HS-27A (cell line): ENCODE results near the gene RASL12.
"Not testable (repeated sequence)": the region's sequence is repeated elsewhere in the genome, so short reads cannot be mapped to it uniquely, and the experiment has no call there.

Experiments used
- DNase-seq: peaks from one replicate; pipeline ENCODE4 v3.0.0-alpha.2; 2012; ENCODE audit warnings: low read depth, missing footprints

RASL12 gene, protein sequence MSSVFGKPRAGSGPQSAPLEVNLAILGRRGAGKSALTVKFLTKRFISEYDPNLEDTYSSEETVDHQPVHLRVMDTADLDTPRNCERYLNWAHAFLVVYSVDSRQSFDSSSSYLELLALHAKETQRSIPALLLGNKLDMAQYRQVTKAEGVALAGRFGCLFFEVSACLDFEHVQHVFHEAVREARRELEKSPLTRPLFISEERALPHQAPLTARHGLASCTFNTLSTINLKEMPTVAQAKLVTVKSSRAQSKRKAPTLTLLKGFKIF

DNA sequence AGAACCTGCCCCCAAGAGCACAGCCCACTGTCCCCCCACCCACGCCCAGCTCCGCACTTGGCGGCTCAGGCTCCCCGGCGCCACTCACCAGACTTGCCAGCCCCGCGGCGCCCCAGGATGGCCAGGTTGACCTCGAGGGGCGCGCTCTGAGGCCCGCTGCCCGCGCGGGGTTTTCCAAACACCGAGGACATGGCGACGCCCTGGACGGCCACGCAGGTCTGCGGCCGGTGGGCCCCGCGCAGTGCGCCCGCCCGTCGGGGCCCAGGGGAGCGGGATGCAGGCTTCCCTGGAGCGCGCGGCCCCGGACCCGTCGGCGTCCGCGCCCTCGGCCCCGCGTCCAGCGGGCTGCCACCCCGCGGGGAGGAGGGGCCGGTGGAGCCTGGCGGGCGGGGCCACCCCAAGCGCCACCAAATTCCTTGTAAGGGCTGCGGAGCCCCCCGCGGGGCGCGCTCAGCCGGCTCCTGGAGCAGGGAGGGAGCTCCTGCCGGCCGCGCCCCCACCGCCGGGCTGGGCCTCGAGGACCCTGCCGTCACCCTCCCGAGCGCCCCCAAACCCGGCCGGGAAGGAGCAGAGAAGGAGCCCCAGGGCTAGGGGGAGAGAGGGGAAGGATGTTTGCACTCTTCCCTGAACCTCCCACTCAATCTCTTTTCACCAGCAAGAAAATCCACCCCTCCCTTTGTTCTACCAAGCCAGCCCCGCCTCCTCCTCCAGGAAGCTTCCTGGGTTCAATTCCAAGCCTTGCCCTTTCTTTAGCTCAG is at the start of gene RASL12:
Gene RASL12, minus strand, starts transcription at position 347 of the 758 bp plus-strand sequence. Its CDS starts 156 bp downstream, at position 191.
- no peak for DNase-seq

DNA sequence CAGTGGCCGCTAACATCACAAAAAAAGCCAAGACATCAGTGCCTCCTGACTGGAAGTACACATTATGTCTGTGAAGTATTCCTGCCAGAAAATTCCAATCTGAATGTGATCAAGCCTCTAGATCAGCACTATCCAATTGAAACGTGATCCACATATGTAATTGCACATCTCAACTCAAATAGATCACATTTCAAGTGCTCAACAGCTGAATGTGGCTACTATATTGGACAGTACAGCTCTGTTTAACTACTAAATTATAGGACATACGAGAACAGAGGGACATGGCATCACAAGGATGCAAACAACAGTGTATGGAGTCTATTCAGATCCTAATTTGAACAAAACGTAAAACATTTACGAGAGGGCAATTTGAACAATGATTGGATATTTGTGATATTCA is 47.8 kb upstream of the RASL12 start:
- DNase-seq: no peak

DNA sequence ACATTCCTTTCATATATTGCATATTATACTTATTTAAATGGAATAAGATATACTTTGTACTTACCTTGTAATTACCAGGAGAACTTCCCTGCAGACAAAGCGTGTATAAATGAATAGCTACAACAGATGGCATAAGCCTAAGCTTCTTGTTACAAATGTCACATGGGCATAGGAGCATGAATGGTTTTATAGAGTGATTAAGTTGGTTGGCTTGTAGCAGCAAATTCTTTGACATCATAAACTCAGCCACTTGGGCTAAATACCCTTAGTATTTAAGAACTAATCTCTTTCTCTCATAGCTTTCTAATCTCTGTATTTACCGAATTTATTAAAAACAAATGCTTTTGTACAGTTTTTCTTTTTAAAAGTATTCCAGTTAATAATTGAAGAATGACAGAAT is 47.3 kb upstream of the RASL12 start, which contains the start of gene UBAP1L:
Gene UBAP1L, minus strand, starts transcription at position 115 of the 400 bp plus-strand sequence. CDS start 8,985 bp downstream, outside the sequence.
- DNase-seq: no peak

DNA sequence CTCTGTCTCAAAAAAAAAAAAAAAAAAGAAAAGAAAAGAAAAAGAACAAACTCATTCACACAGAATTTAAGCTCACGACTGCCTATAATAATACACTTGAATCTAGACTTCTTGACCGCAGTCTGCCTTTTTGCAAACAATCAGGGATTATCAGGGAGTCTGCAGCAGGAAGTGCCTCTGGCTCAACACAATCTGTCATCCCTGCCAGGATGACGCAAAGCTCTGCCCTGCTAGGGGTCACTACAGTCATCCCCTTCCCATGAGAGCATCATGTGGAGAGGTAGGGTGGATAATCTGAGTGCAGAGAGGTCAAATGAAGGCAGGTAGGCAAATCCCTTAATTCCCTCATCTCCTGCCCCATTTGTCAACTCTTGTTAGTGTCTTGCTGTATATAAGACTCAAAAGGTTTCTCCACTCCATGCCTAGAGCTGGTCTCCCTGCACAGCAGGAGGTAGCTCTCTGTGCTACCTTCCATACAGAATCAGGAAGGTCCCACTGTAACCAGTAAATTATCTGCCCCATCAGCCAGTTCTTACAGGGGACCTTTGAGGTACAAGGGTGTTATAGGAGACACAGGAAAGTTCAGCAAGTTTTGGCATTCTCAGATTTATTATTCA is 43.0 kb upstream of the RASL12 start:
- no peak for DNase-seq

DNA sequence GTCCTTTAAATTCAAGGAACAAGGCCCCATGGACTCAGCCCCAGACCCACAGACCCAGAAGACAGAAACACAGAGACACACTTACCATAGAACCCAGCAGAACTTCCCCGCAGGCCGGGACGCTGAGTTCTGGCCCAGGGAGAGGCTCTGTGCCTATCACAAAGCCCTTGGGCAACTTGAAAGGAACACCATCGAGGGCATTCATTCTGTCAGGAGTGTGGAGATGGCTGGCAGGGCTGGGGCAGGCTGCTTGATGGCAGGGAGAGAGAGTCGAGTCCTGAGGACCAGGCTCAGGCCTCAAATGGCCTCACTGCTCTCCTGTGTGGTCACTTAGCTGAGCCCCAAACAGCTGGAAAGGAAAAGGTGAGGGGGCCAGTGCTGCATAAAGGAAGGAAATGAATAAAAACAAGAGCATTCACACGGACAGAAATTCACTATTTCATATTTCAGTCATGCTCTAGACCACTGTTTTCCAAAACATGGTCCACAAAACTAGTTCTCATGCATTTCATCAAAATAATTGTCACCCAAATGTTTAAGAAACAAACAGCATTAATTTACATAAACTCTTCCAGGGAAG is 38.3 kb upstream of the RASL12 start:
- DNase-seq: no peak

DNA sequence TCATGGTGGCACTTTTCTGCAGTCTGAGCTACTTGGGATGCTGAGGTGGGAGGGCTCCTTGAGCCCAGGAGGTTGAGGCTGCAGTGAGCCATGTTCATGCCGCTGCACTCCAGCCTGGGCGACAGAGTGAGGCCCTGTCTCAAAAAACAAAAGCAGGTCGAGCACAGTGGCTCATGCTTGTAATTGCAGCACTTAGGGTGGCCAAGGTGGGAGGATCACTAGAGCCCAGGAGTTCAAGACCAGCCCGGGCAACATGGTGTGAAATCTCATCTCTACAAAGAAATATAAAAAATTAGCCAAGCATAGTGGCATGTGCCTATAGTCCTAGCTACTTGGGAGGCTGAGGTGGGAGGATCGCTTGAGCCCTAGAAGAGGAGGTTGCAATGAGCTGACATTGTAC is 37.2 kb upstream of the RASL12 start:
- no peak for DNase-seq

DNA sequence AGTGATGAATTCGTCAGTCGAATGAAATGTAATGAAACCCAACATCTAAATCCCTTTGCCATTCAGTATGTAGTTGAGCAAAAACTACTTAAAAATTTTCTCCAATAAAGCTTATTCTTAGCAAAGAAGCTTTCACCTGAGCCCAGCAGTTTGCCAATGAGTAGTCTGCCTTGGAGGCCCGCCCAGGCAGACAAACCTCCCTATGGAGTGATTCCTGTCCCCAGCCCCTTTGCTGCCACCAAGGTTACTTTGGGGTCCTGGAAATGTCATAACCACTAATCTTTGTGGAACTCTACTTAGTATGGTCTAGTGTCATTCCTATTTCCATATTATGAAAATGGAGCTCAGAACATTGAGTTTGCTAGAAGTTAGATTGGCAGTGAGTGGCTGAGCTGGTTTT is 35.1 kb upstream of the RASL12 start:
- DNase-seq: no peak

DNA sequence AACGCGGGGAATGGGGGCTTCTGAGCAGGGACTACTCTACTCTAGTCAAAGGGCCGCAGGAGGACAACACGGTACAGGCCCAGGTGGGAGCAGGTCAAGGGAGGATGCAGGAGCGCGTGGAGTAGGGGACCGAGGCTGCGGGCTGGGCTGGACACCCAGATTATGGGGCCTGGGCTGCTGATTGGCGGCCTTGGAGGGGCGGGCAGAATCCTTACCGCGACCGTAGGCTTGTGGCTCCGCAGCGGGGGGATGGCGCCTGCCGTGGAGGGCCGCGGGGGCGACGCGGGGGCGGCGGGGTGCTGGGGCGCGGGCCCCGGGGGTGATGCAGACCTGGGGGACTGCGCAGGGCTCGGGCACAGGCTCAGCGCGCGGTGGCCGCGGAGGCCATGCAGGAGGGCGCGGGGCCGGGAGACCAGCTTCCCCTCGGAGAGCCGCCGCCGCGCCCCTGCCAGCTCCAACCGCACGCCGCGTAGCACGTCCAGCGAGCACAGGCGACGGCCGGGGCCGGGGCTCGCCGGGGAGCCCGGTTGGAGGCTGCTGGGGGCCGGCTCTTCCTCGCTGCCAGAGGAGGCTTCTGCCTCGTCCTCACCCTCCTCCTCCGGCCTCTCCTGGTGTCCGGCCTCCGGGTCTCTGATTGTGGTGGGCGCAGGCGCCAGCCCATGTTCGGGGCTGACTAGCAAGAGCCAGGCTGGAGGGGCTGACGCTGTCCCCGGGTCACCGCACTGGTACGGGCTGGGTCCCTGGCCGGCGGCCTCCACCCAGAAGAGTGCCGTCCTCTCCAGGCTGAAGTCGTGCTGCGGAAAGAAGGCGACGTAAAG is 34.3 kb upstream of the RASL12 start:
- no peak for DNase-seq

DNA sequence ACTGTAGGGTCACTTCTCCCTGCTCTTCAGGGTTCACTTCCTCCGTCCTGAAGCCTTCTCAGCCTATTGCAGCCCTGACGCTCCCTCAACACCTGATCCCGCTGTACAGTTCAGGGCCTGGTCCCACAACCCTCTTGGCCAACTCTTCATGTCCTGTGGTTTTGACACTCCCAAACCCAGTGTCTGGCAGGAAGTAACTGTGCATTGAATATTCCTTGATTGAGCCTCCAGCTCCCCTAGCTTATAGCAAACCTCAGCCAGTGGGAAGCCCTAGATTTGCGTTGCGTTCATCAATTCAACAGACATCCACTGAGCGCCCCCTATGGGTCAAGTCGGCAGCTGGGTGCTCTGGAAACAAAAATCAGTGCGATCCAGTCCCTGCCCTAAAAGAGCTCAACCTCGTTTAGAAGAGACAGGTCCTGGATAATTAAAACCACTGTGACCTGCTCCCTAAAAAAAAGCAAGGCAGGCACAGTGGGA is 33.7 kb upstream of the RASL12 start:
- no peak for DNase-seq

DNA sequence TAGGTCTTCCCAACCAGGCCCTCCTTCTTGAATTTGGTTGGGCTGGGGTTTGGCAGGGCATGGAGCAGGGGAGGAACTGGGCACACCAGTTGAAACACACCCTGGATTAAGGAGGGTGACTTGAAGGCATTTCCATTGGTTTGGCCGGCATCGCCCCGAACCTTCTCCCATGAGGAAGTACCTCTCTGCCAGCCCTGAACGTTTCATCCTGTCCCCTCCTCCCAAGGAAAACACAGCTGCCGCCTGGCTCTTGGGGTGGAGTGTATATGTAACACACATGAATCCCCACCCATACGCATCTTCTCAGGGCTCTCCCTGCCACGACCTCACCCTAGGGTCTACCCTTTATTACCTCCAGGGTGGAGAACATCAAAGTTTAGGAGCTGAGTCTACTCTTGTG is 32.7 kb upstream of the RASL12 start:
- DNase-seq: no peak

DNA sequence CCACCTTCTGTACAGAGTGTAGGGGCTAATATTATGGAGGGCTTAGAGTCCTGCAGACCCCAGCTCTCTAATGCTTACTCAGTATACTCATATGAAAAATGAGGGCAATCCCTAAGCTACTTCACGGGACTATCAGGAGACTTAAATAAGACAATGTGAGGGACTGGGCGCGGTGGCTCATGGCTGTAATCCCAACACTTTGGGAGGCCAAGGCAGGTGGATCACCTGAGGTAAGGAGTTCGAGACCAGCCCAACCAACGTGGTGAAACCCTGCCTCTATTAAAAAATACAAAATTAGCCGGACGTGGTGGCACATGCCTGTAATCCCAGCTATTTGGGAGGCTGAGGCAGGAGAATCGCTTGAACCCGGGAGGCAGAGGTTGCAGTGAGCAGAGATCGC is 32.0 kb upstream of the RASL12 start:
- not testable (repeated sequence) for DNase-seq

DNA sequence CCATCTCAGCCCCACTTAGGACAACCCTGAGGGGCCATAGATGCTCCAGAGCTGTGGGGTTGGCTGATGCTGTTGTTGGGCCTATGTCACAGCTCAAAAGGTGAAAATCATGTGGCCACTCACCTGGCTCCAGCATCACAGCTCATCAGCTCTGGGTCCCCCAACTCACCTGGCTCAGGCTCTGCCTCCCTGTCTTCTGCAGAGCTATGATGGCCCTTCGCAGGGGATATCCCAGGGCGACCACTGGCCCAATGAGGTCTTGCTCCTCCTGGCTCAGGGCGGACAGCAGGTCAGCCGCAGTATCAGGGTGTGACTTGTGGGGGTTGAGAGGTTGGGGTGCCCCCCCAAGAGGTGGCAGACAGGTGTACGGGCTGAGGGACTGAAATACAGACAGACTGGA is 31.5 kb upstream of the RASL12 start:
- DNase-seq: no peak

DNA sequence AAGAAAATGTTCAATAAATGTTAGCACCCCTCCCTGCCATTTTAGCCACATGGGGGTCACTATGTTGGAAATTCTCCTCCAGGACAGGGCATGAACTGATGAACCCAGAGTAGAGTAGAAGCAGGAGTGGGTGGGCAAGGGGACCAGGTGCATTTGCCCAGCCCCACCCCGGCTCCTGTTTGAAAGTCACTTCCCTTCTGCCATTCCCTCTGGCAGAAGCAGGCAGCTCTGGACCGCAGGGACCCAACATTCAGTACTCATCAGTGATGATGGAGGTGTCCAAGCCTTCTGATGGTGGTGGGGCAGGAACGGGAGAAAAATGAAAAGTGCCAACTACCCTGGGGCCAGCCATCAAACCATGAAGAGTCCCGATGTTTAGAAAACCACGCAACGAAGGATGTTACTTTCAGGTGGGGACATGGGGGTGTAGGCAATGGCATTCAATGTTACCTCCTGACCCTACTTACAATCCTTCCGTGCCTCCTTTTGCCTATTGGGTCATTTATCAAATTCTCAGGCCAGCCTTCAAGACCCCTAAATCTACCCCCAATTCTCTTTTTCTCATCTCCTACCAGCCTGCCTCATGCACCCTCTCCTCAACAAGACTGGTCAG is 30.0 kb upstream of the RASL12 start:
- DNase-seq: no peak

DNA sequence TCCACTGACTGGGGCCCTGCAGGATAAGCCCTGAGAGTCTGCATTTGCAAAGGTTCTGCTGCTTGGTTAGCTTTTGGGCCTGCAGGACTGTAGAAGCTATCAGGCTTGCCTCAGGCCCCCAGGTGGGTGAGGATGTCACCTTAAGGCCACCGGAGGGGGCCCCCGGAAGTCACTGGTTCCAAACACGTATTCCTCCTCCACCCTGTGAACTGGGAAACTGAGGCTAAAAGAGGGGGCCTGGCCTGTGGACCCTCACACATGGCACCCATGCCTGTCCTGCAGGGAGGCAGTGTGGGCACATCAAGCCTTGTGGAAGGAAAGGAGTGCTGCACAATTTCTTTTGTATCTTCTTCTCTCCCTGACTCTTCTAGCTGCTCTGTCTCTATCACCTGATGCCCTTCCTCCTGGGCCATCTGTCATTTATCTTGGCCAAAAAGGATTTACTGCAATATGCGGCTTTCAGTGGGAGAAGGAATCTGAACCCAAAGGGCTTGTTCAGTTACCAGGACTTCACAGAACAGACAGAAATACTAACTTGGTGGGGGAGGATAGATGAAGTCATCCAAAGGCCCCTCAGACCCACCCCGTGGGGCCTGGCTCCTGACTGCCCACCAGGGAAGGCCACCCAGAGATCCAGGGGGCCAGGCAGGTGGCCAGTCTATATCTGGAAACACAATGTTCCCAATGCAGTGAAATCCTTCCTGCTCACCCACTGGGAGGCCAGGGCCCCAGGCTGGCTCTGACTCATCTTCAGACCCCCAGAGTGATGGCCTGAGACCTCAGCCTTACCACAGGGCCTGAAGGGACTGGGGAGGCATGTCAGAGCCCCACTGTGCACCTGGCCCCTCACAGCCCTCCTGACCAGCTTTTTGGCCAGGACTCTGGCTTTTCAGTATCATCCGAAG is 28.9 kb upstream of the RASL12 start:
- DNase-seq: no peak

DNA sequence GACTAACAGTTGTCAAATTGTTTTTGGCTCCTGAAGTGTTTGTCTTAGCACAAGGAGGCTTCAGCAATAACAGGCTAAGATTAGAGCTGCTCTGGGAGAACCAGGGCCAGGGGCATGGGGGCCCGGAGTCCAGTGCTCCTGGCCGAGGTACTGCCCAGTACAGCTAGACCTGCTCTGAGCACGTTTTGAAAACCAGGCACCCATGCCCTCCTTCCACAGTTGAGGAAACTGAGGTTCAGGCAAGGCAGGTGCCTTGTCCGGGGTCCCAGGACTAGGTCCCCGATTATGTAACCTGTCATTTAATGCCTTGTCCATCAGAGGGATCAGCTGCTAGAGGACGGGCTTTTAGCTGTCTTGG is 27.9 kb upstream of the RASL12 start:
- no peak for DNase-seq

DNA sequence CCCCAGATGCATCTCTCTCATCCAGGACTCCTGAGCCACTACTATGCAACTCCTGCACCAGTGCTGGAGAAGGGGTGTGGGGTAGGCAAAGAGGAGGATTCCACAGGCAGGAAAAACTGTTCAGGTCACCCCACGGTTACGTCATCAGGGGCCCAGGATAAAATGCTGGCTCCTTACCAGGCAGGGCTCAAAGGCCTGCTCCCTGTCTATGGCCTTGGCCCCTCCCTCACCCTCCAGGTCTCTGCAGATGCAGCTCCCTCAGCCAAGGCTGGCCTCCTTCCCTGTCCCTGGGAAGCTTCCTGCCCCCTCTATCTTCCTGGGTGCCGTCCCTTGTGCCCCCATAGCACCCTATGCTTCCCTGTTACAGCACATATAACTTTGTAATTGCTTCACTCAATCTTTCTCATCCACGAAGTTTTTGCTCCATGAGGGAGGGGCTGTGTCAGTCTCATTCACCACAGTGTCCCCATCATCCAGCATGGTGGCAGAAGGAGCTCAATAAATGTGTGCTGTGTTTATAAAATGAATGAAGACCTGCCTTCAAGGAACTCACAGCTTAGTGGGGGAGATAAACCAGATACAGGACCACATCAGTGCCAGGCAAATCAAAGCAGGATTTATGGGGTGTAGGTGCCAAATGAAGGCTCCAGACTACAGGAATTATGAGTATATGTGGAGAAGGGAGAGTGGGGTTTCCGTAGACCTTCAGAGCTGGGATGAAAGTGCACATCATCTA is 27.4 kb upstream of the RASL12 start:
- no peak for DNase-seq

DNA sequence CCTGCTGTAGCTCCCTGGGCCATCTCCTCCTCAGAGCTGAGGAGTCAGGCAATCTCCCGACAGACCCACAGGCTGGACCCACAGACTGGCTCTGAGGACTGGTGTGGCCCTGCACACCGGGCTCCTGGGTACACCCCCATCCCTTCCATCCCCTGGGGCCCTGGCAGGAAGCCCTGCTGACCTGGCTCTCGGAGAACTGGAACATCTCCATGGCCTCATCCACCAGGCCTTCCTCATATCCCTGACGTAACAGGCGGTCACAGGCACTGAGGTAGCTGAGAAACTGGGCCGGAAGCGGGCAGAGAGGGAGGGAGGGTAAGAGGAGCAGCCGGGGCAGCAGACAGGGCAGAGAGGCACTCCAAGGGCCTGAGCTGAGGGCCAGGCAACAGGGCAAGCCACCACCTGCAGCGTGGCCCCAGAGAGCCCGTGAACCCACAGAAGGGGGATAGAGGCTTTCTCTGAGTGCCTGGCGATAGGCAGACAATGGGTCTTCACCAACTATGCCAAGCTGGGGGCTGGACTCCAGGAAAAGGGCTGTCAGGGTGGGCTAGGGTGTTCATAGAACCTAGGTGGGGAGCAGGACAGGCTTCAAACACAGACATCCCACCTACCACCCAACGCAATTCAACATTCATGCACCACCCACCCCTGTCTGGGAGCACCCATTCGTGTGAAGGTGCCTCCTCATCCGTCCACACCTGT is 26.7 kb upstream of the RASL12 start:
- no peak for DNase-seq

DNA sequence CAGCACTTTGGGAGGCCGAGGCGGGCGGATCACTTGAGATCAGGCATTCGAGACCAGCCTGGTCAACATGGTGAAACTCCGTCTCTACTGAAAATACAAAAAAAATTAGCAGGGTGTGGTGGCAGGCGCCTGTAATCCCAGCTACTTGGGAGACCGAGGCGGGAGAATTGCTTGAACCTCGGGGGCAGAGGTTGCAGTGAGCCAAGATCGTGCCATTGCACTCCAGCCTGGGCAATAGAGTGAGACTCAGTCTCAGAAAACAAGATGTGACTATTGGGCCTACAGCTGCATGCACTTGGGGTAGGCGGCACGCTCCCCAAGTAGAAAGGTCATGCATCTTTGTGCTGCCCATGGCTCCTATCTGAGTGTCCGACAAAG is 26.0 kb upstream of the RASL12 start:
- not testable (repeated sequence) for DNase-seq
